Kidney epithelial cell (primary cell): ENCODE results near the gene PXDN. TPM values are rescaled to one million over a fixed set of nuclear protein-coding genes. Genes with fewer than 3 reads are reported as not detected.

Experiments
- DNase-seq: peaks from one replicate; pipeline ENCODE4 v3.0.0-alpha.2; 2010; ENCODE audit warnings: low read depth
- H3K27me3 ChIP-seq: 2 replicates; pipeline ENCODE4 v1.6.0; 2011; ENCODE audit warnings: low read length; ENCODE audit not compliant: control insufficient read depth, insufficient read depth
- H3K36me3 ChIP-seq: 2 replicates; pipeline ENCODE4 v1.5.1; 2011; ENCODE audit warnings: low read length; ENCODE audit not compliant: control insufficient read depth, insufficient read depth
- H3K4me3 ChIP-seq: 2 replicates; pipeline ENCODE4 v1.5.1; 2011; ENCODE audit warnings: low read depth, mild to moderate bottlenecking, control low read depth, low read length
- total RNA-seq: library from RNA; depleted of rRNA; stranded (reverse); fragments of >200 nt; gene quantifications from 2 replicates; pipeline ENCODE4 v1.2.3, GENCODE V29; 2015
- TF ChIP-seq, protein P1 (sequence below): IDR thresholded peaks from 2 replicates; pipeline ENCODE4 v1.5.1; 2011; ENCODE audit warnings: mild to moderate bottlenecking, moderate library complexity, low read length, control low read depth, inconsistent platforms; ENCODE audit not compliant: insufficient read depth, poor library complexity, severe bottlenecking

Gene PXDN
- total RNA-seq, 1 donor from 2014 or later: 287 TPM

DNA sequence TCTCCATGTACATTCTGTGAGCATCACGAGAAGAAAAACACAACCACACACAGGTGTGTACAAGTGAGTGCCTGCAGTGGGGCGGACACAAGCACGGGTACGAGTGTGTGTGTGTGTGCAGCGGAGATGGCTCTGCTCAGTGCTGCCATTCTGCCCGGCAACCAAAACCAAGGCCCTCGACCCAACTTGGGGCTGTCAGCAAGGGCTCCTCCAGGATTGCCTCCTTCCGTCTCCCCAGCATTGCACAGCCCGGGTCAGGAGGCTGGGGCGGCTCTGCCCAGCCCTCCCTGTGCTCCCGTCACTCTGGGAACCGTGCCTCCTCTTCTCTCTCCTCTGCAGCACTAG, 66.5 kb downstream of the PXDN start:
- no peaks in the 10 kb centered on the region for H3K27me3 ChIP-seq
- H3K4me3 ChIP-seq: no peak overlapping the region
- peaks cover 8% of the 10 kb centered on the region for H3K36me3 ChIP-seq
- DNase-seq: no peak
- TF ChIP-seq, protein P1, sequence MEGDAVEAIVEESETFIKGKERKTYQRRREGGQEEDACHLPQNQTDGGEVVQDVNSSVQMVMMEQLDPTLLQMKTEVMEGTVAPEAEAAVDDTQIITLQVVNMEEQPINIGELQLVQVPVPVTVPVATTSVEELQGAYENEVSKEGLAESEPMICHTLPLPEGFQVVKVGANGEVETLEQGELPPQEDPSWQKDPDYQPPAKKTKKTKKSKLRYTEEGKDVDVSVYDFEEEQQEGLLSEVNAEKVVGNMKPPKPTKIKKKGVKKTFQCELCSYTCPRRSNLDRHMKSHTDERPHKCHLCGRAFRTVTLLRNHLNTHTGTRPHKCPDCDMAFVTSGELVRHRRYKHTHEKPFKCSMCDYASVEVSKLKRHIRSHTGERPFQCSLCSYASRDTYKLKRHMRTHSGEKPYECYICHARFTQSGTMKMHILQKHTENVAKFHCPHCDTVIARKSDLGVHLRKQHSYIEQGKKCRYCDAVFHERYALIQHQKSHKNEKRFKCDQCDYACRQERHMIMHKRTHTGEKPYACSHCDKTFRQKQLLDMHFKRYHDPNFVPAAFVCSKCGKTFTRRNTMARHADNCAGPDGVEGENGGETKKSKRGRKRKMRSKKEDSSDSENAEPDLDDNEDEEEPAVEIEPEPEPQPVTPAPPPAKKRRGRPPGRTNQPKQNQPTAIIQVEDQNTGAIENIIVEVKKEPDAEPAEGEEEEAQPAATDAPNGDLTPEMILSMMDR: no peak

DNA sequence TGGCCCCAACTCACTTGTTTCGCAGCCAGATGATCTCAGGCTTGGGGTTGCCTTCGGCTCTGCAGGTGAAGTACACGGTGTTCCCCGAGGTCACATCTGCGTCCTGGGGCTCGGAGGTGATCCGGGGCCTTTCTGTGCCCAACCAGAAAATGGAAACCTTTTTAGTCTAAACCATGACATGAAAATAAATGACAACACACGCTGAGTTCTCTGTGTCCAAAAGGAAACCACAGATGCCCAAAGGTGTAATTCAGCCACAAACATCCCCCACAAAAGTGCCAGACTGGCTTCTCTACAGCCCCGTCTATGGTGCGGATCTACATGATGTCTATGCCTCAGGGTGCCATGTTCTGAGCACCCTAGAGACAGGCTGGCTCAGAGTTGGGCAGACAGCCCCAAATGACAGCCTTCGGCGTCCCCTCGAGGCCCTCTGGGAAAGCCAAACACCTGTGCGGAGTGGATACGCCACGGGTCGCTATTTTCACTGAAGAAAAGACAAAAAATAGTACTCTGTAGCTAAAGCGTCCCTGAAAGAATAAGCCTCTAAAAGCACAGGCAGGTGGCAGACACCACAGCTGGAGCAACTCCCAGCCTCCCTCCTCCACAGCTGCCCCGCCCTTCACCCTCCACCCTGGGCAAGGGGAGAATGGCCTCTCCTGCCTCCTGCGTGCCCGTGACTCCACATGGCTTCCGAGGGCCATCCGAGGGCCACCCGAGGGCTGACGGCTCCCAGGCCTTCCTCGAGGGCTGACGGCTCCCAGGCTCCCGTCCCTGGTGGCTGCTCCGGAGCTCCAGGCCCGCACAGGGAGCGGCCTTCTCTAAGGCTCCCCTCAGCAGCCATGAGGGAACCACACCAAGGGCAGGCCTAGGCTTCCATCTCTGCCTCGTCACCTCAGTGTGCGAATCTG, 67.1 kb downstream of the PXDN start:
- Histone ChIP-seq H3K4me3 (no peak overlapping the region), H3K36me3 (peaks cover 8% of the 10 kb centered on the region), H3K27me3 (no peaks in the 10 kb centered on the region)
- TF ChIP-seq, protein P1: no peak
- DNase-seq: no peak

DNA sequence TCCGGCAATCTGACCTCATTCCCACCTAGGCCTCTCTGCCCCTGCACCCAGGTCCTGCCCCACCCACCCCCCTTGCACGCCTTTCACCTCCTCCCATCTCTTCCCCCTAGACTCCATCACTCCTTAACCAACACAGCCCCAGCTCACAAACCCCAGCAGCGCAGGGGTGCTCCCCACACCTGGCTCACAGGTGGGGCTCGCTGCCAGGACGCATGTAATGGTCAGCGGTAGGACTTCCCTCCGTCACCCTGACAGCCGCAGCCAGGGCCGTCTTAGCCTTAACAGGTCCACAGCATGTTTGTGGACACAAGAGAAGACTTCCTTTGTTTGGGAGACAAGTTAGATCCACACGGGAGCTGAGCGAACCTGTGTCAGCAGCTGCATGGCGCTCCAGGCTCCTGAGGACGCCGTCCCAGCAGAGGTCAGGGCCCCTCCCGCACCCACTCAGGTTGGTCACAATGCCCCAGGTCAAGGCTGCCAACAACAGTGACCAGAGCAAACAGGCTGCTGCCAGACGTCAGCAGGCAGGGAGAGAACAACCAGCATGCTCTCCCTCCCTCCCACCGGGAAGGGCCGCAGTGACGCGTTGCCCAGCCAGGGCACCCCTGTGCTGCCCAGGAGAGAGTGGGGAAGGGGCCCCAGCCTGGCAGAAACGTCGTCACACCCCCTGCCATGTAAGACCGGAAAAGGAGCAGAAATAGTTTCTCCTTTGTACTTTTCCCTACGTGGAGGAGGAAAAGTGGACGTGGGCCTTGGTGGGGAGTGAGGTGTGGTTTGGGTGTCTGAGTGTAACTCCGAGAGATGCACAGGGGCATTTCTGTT, 68.0 kb downstream of the PXDN start:
- no peak for DNase-seq
- H3K4me3 ChIP-seq: no peak overlapping the region
- TF ChIP-seq, protein P1: no peak
- no peaks in the 10 kb centered on the region for H3K27me3 ChIP-seq
- H3K36me3 ChIP-seq: peaks cover 8% of the 10 kb centered on the region

DNA sequence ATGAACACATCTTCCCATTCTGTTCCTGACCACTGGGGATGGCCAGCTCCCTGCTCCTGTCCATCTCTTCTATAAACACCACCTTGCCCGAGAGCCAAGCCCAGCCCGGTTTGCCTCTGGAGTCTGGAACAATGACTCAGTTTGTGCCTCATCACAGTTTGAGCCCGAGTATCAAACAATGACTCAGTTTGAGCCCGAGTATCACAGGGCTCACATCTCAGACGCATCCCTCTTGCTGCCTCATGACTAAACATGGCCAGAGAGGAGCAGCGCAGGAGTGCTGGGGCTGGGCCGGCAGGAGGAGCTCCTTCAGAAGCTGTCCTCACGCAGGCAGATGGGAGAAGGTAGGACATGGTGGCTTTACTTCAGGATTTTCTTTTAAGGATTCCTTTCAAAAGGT, 68.7 kb downstream of the PXDN start:
- H3K36me3 ChIP-seq: peaks cover 8% of the 10 kb centered on the region
- TF ChIP-seq, protein P1: no peak
- DNase-seq: no peak
- H3K27me3 ChIP-seq: no peaks in the 10 kb centered on the region
- no peak overlapping the region for H3K4me3 ChIP-seq

DNA sequence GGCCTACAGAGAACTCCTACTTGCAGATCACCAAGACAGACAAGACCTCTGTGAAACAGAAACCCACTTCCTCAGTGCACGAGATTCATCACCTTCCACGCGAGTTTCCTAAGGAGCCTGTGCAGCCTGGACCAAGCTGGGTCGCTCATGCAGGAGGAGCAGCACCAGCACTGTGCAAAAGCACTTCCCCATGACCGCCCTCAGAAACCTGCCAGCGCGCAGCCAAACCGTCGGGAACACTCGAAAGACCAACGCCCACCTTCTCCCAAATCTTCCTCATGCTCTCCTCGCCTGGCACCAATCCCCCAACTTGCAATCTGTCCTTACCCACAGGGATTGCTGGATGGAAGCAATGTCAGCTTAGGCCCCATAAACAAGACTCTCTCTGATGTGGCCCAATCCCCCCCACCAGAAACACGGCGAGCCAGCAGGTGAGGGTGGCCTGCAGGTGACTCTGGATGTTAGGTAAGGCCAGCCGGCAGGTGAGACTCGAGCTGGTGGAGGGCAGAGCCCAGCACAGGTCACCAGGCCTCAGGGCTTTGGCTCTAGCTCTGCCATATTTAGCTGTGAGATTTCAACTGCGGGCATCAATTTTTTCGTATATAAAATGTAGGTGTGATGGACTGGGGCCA, 69.4 kb downstream of the PXDN start:
- H3K36me3 ChIP-seq: peaks cover 8% of the 10 kb centered on the region
- TF ChIP-seq, protein P1: no peak
- no peak overlapping the region for H3K4me3 ChIP-seq
- no peak for DNase-seq
- H3K27me3 ChIP-seq: no peaks in the 10 kb centered on the region
